Mesodermal cell (in vitro differentiated cells): Measurements from ENCODE around the gene NOC2L.
"Not testable (repeated sequence)": the region's sequence is repeated elsewhere in the genome, so short reads cannot be mapped to it uniquely, and the experiment has no call there.

Source experiments
- H3K27ac ChIP-seq: 2 replicates; pipeline ENCODE4 v1.7.0; 2013; ENCODE audit warnings: mild to moderate bottlenecking, low read depth, low read length, moderate library complexity; ENCODE audit not compliant: severe bottlenecking
- H3K36me3 ChIP-seq: 2 replicates; pipeline ENCODE4 v1.7.1; 2013; ENCODE audit warnings: mild to moderate bottlenecking, low read length, moderate library complexity; ENCODE audit not compliant: control insufficient read depth, insufficient read depth
- H3K4me1 ChIP-seq: one replicate; pipeline ENCODE4 v1.7.1; 2013; ENCODE audit warnings: mild to moderate bottlenecking, low read length; ENCODE audit not compliant: insufficient read depth, control insufficient read depth, poor library complexity, severe bottlenecking
- H3K4me3 ChIP-seq: 2 replicates; pipeline ENCODE4 v1.7.0; 2013; ENCODE audit warnings: low read length, control low read depth, mild to moderate bottlenecking; ENCODE audit not compliant: insufficient read depth, poor library complexity, severe bottlenecking; ENCODE audit errors: extremely low read depth
- H3K9me3 ChIP-seq: 2 replicates; pipeline ENCODE4 v1.7.1; 2013; ENCODE audit warnings: mild to moderate bottlenecking, low read length, moderate library complexity; ENCODE audit not compliant: control insufficient read depth
- WGBS, 2 experiments: methylation state at CpG; one replicate each; pipeline ENCODE4 v1.1.5; 2013; ENCODE audit warnings: missing lambda C conversion rate in 2 of 2; ENCODE audit not compliant: insufficient coverage in 2 of 2; 5-methylcytosine and 5-hydroxymethylcytosine counted together

Gene NOC2L

DNA sequence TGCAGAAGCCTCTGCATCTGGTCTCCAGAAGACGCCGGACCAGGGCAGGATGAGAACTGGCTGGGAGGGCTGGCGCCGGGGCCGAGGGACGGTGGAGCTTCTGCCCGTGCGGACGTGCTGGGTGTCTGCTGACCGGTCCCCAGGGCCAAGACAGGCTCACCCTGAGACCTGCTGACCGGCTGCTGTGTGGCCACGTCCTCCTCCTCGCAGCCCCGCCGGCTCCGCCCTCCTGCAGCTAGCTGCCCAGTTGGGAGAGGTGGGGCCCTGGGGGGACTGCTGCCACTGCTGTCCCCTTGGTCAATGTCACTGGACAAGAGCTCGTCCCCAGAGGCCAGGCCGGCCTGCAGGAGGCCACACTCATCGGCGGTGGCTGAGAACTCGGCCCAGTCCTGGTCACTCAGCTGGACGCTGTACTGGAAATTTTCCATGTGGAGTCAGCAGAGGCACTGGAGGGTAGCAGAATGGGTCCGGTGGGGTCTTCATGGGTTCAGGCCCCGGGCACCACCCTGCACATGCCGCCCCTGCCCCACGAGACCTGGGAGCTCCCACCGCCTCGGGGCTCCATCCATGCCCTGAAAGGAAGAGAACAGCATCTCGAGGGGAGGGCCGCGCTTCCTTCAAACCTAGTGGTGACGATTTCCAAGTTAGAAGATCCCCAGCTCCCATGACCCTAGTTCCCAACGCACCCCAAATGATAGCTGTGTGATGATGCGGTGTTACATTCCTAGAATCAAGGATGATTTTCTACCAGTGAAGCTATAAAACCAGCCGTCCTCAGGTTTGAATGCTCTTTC is 21.7 kb upstream of the NOC2L start:
- Histone ChIP-seq H3K36me3 (no peaks in the 10 kb centered on the region), H3K27ac (no peak overlapping the region), H3K4me1 (no peaks in the 10 kb centered on the region), H3K9me3 (no peaks in the 10 kb centered on the region), H3K4me3 (no peak overlapping the region)
- WGBS, 2 experiments = 86 to 92% methylated on average over 31 to 34 of the region's 35 CpGs

DNA sequence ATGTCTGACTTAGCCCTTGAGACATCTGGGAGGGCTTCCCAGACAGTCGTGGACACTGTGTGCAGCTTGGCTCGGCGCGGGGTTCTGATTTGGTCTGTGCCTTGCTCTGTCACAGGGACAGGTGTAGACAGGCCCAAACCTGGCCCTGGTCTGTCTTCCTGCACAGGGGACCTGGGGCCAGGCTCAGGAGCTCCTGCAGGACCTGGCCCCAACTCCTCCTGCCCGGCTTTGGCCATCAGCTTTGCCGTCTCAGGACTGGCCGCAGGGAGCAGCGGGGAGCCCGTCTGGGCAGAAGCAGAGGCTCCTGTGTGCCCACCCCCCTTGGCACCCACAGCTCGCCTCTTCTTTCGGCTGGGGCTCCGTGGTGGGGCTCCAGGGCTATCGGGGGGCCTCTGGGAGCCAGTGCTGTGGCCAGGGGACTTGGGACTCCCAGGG is 21.1 kb upstream of the NOC2L start:
- H3K36me3 ChIP-seq = no peaks in the 10 kb centered on the region
- H3K9me3 ChIP-seq = no peaks in the 10 kb centered on the region
- H3K4me1 ChIP-seq = no peaks in the 10 kb centered on the region
- H3K4me3 ChIP-seq = no peak overlapping the region
- WGBS, 2 experiments = 83 to 88% methylated on average over 11 to 13 of the region's 13 CpGs
- H3K27ac ChIP-seq = no peak overlapping the region

DNA sequence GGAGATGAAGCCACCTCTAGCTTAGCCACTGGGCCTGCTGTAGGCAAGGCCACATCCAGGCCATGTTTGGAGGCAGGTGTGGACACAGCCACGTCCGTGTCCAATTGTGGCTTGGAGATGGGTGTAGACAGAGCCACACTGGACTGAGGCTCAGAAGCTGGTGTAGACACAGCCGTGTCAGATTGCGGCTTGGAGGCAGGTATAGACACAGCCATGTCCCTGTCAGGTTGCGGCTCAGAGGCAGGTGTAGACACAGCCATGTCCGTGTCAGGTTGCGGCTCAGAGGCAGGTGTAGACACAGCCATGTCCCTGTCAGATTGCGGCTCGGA is 20.7 kb upstream of the NOC2L start:
- no peak overlapping the region for H3K4me3 ChIP-seq
- 91 to 98% methylated on average over 9 of the region's 9 CpGs for WGBS, 2 experiments
- H3K9me3 ChIP-seq = no peaks in the 10 kb centered on the region
- H3K27ac ChIP-seq = no peak overlapping the region
- no peaks in the 10 kb centered on the region for H3K36me3 ChIP-seq
- no peaks in the 10 kb centered on the region for H3K4me1 ChIP-seq

DNA sequence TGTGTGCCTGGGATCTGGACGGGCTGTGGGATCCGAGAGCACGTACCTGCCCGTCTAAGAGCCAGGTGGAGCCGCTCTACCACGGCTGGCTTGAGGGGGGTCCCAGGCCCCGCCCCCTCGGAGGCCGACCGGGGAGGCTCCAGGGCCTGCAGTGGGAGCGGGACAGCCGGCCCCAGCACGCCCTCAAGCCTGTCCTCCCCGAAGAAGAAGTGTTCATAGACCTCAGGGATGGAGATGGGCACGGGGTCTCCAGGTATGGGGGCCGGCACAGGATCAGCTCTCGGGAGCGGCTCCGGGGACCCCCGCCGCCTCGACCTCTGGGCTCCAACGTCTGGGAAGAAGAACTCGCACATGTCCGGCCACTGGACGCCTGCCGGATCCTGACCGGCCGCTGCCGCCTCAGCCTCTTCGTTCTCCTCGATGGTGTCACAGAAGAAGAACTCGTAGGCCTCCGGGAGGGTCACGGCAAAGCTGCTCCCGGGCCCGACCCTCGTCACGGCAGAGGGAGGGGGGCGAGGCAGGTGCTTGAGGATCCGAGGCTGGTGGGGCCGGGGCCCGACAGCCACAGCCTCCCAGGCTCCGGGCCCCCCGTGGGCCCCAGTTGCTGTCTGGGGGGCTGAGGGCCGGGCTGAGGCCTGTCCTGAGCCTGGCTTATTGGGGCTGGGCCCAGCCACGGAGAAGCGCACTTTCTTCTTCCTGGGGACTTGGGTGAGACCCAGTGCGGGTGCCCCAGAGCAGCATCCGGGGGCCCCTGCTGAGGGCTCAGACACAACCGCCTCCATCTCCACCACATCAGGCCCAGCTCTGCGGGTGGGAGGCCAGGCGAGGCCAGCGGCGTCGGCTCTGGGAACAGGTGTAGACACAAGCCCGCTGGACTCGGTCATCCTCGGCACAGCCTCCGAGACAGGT is 20.0 kb upstream of the NOC2L start:
- no peak overlapping the region for H3K4me3 ChIP-seq
- 89 to 90% methylated on average over 54 to 59 of the region's 60 CpGs for WGBS, 2 experiments
- no peaks in the 10 kb centered on the region for H3K36me3 ChIP-seq
- no peaks in the 10 kb centered on the region for H3K4me1 ChIP-seq
- no peak overlapping the region for H3K27ac ChIP-seq
- no peaks in the 10 kb centered on the region for H3K9me3 ChIP-seq

DNA sequence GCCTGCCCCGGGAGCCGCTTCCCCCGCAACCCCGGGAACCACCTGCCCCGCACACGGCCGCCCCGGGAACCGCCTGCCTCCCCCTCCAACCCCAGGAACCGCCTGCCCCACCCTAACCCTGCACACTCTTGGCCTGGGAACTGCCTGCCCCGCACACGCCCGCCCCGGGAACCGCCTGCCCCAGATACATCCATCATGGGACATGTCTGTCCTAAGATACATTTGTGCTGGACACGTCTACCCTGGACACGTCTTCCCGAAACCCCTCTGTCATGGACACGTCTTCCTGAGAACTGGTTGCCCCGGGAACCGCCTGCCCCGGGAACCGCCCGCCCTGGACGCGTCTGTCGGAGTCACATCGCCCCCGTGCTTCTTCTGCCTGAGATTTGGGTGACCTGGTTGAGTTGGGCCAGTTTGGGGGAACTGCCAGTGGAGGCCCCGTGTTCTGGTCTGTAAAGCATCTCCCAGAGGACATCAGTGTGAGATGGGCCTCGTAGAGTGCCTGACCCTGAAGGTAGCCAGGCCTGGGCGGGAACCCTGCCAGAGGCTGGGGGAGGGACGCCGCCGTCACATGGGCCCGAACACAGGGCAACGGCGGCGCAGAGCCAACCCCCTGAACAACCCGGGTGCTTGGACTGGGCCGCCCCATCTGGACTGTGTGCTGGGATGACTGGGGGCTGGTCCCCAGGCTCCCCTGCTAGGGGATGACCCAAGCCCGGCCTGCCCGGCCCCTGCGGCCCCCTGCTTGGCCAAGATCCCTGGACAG is 19.2 kb upstream of the NOC2L start:
- 86 to 91% methylated on average over 35 to 41 of the region's 44 CpGs for WGBS, 2 experiments
- Histone ChIP-seq H3K9me3 (no peaks in the 10 kb centered on the region), H3K27ac (no peak overlapping the region), H3K4me3 (no peak overlapping the region), H3K4me1 (no peaks in the 10 kb centered on the region), H3K36me3 (no peaks in the 10 kb centered on the region)

DNA sequence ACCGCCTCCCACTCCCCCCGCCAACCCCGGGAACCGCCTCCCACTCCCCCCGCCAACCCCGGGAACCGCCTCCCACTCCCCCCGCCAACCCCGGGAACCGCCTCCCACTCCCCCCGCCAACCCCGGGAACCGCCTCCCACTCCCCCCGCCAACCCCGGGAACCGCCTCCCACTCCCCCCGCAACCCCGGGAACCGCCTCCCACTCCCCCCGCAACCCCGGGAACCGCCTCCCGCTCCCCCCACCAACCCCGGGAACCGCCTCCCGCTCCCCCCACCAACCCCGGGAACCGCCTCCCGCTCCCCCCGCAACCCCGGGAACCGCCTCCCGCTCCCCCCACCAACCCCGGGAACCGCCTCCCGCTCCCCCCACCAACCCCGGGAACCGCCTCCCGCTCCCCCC is 17.7 kb upstream of the NOC2L start:
- not testable (repeated sequence) for H3K36me3 ChIP-seq, H3K9me3 ChIP-seq, H3K27ac ChIP-seq, H3K4me1 ChIP-seq, H3K4me3 ChIP-seq
- no CpG with 5 or more reads among the region's 39 CpGs for WGBS, 2 experiments

DNA sequence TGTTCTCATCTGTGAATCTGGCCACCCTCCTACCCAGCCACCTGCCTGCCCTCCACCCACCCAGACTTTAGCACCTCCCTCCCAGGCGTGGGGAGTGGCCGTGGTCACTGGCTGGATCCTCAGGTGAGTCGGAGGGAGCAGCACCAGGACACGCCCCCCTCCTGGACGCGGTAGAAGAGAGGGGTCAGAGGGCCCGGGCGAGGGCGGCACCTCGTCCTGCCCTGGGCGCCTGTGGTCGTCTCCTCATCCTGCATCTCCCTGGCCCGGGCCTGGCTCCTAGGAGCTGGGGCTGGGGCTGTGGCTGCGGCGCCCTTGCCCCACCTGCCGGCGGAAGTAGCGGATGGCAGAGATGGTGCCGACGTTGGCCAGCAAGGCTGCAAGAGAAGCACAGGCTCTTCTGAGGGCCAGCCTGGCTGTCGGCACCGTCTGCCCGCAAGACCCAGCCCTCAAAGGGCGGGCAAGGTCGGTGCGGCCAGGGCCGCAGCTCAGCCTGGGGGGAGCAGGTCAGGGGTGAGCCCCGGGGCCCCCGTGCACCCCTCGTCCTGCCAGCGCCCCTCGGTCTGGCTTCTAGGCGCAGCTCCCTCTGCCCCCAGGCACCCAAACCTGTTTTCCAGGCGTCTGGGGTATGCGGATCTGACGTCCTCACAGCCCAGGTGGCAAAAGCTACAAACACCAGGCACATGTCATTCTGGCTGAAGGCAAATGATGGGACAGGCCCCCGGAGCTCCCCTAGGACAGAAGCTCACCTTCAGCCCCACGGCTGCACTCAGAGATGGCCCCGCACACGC is 17.0 kb upstream of the NOC2L start:
- H3K27ac ChIP-seq = no peak overlapping the region
- no peak overlapping the region for H3K4me3 ChIP-seq
- 14 to 15% methylated on average over 26 to 34 of the region's 40 CpGs for WGBS, 2 experiments
- no peaks in the 10 kb centered on the region for H3K4me1 ChIP-seq
- no peaks in the 10 kb centered on the region for H3K9me3 ChIP-seq
- H3K36me3 ChIP-seq = no peaks in the 10 kb centered on the region

DNA sequence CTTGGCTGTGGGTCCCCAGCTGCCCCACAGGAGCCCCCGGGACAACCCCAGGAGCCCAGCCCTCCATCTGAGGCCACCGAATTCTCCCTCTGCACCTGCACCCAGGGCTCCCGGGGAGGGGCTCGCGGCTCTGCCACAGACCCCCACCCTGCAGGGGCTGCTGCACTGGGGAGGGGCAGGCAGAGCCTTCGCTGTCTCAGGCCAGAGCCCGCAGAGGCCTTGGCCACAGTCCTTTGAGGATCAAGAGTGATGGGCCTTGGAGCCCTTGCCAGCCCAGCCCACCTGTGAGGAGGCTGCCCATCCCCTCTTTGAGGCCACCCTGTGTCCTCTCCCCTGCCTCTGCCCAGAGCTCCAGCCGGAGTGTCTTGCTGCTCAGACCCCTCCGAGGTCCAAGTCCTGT is 16.3 kb upstream of the NOC2L start:
- Histone ChIP-seq H3K27ac (no peak overlapping the region), H3K4me1 (no peaks in the 10 kb centered on the region), H3K36me3 (no peaks in the 10 kb centered on the region), H3K9me3 (no peaks in the 10 kb centered on the region), H3K4me3 (no peak overlapping the region)
- 66 to 73% methylated on average over 9 of the region's 9 CpGs for WGBS, 2 experiments

DNA sequence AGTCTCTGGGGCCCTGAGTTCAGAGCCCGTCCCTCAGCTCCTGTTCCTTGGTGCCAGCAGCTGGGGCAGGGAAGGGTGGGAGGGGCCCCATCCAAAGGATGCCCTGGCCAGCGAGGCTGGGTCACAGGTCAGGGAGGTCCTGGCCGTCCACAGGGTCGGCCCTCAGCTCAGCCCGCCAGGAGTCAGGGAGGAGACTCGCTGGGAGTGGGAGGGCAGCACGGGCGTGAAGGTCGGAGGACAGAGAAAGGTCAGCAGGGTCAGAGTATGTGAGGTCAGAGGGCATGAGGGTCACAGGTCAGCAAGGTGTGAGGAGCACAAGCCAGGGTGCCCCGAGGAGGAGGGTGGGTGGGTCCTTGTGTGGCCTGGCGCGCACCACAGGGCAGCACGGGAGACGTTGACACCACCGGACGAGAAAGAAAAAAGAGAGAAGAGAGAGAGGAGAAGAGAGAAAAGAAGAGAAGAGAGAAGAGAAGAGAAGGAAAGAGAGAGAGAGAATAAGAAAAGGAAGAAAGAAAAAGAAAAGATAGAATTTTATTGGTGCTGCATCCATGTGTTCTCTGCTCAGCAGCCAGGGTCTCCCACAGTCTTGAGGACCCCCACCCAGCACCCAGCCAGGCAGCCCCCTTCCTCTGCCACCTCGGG is 15.8 kb upstream of the NOC2L start:
- H3K27ac ChIP-seq = no peak overlapping the region
- no peak overlapping the region for H3K4me3 ChIP-seq
- H3K4me1 ChIP-seq = no peaks in the 10 kb centered on the region
- no peaks in the 10 kb centered on the region for H3K9me3 ChIP-seq
- WGBS, 2 experiments = 79 to 83% methylated on average over 17 of the region's 17 CpGs
- H3K36me3 ChIP-seq = no peaks in the 10 kb centered on the region

DNA sequence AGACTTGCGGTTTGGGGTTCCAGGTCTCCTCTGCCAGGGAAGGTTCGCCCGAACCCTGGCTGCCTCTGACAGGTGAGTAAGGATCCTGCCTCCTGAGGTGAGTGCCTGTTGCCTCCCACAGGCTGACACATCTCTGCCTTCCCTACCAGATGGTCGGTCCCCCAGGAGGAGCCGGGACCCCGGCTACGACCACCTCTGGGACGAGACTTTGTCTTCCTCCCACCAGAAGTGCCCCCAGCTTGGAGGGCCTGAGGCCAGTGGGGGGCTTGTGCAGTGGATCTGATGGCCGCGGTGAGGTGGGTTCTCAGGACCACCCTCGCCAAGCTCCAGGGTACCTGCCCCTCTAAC is 15.2 kb upstream of the NOC2L start:
- no peaks in the 10 kb centered on the region for H3K4me1 ChIP-seq
- no peak overlapping the region for H3K4me3 ChIP-seq
- H3K9me3 ChIP-seq = no peaks in the 10 kb centered on the region
- H3K36me3 ChIP-seq = no peaks in the 10 kb centered on the region
- H3K27ac ChIP-seq = no peak overlapping the region
- WGBS, 2 experiments = 92% methylated on average over 3 of the region's 11 CpGs; no CpG with 5 or more reads in 1 of the 2 experiments
